GM19240 (cell line): Measurements from ENCODE around the gene CCDC27.

ENCODE experiments used
- DNase-seq: peaks from one replicate; pipeline ENCODE4 v3.0.0; 2011; ENCODE audit warnings: low spot score; ENCODE audit not compliant: insufficient read length

The CCDC27 gene

GRCh38 chr1:3752400-3752945 is at the start of gene CCDC27:
TSS of gene CCDC27 (plus strand) at chr1:3752450. CDS start at chr1:3752482, 32 bp downstream.
- no peak for DNase-seq

GRCh38 chr1:3702528-3702927 is 49.7 kb upstream of the CCDC27 start:
- no peak for DNase-seq

- DNase-seq: no peak
These were observed 49.1 kb upstream of the CCDC27 start for GRCh38 chr1:3702990-3703728.

- DNase-seq: no peak
These were observed 48.4 kb upstream of the CCDC27 start for GRCh38 chr1:3703786-3704371.

- no peak for DNase-seq
These were observed 46.8 kb upstream of the CCDC27 start for GRCh38 chr1:3705341-3705950.

GRCh38 chr1:3706651-3707297 is 45.5 kb upstream of the CCDC27 start:
- DNase-seq: no peak

GRCh38 chr1:3707298-3707938 is 44.8 kb upstream of the CCDC27 start:
- no peak for DNase-seq

- DNase-seq: no peak
These were observed 44.3 kb upstream of the CCDC27 start for GRCh38 chr1:3707939-3708328.

GRCh38 chr1:3708791-3709190 is 43.5 kb upstream of the CCDC27 start:
- DNase-seq: no peak

- DNase-seq: no peak
These were observed 42.0 kb upstream of the CCDC27 start for GRCh38 chr1:3710251-3710650.

GRCh38 chr1:3711381-3711779 is 40.9 kb upstream of the CCDC27 start:
- no peak for DNase-seq

- DNase-seq: no peak
These were observed 40.3 kb upstream of the CCDC27 start for GRCh38 chr1:3711780-3712451.

- no peak for DNase-seq
These were observed 39.4 kb upstream of the CCDC27 start for GRCh38 chr1:3712573-3713535.

GRCh38 chr1:3713840-3714239 is 38.4 kb upstream of the CCDC27 start:
- DNase-seq: no peak

GRCh38 chr1:3714284-3714741 is 37.9 kb upstream of the CCDC27 start:
- DNase-seq: no peak

GRCh38 chr1:3714814-3715213 is 37.4 kb upstream of the CCDC27 start:
- DNase-seq: no peak

- DNase-seq: no peak
These were observed 35.9 kb upstream of the CCDC27 start for GRCh38 chr1:3716351-3716750.

GRCh38 chr1:3717041-3717714 is 35.1 kb upstream of the CCDC27 start:
- DNase-seq: no peak
